ENCODE data around the gene PROCA1. TPM values are rescaled to one million over a fixed set of nuclear protein-coding genes. Genes with fewer than 3 reads are reported as not detected.

The PROCA1 gene
- total and polyA plus RNA-seq, 9 of the 15 experiments (the other 6 are each of a cell fraction or from before 2014, with no cell fraction given) = 0.78 to 16.2 (median 5.6) TPM

GRCh38 chr17:28712032-28712704 lies 480 bp upstream of the PROCA1 start (continued):
- no peak for TF ChIP-seq E2F5 (CRISPR knock-in tag; IDR thresholded peaks at IDR 0.05)
- no peak for TF ChIP-seq TFAM (CRISPR knock-in tag; conservative IDR thresholded peaks at IDR 0.05)
- no peak for TF ChIP-seq ZBTB8A (IDR thresholded peaks at IDR 0.05; ENCODE audit: partially characterized antibody)
- peak; percentile 25 for TF ChIP-seq PHF20 (IDR thresholded peaks at IDR 0.05; ENCODE audit: partially characterized antibody)
- no peak for TF ChIP-seq ZNF12 (CRISPR knock-in tag; IDR thresholded peaks at IDR 0.05)
- TF ChIP-seq UBTF (IDR thresholded peaks at IDR 0.05; ENCODE audit: borderline replicate concordance in 1 of 2, low read depth in 2 of 2, low read length in 2 of 2) = no peak; a peak in 1 of 4 replicates
- no peak for TF ChIP-seq ILK (tag; IDR thresholded peaks at IDR 0.05; ENCODE audit: borderline replicate concordance, low read depth)
- TF ChIP-seq RREB1 (CRISPR knock-in tag; IDR thresholded peaks at IDR 0.05) = no peak
- TF ChIP-seq HMG20B (CRISPR knock-in tag; IDR thresholded peaks at IDR 0.05) = no peak
- TF ChIP-seq ELF2 (CRISPR knock-in tag; IDR thresholded peaks at IDR 0.05) = no peak
- no peak for TF ChIP-seq NONO (IDR thresholded peaks at IDR 0.05; ENCODE audit: low read depth in 2 of 2, low read length in 1 of 2)
- TF ChIP-seq KLF16 (IDR thresholded peaks at IDR 0.05) = no peak
- no peak for TF ChIP-seq HMBOX1 (IDR thresholded peaks at IDR 0.05)
- peak; percentile 7 for TF ChIP-seq ZFP36 (IDR thresholded peaks at IDR 0.05; ENCODE audit: low read depth, low read length, partially characterized antibody)
- TF ChIP-seq SREBF1 (IDR thresholded peaks at IDR 0.05; ENCODE audit: borderline replicate concordance, low read depth, low read length) = no peak
- TF ChIP-seq HDGF (IDR thresholded peaks at IDR 0.05) = peak; percentile 77; the same call in 1 of the 2 replicates
- no peak for TF ChIP-seq ZNF324 (CRISPR knock-in tag; IDR thresholded peaks at IDR 0.05)
- TF ChIP-seq KAT7 (CRISPR knock-in tag; IDR thresholded peaks at IDR 0.05; ENCODE audit: borderline replicate concordance) = no peak
- no peak for TF ChIP-seq ELF1 (tag; IDR thresholded peaks at IDR 0.05)
